B cell (primary cell): Measurements from ENCODE around the gene ZNRF2. TPM values are rescaled to one million over a fixed set of nuclear protein-coding genes. Genes with fewer than 3 reads are reported as not detected.

Experiments used
- ATAC-seq: fragments of 200-7000 bp; cut with Tn5 transposase; one replicate; pipeline ENCODE4 v1.10.0; 2021; ENCODE audit warnings: low read depth, mild to moderate bottlenecking, moderate number of reproducible peaks, moderate library complexity
- CTCF ChIA-PET: fragments of 350-600 bp; sonication (Branson Sonifier 250); formaldehyde crosslinking; loops from one replicate; lab custom pipeline; 2021; ENCODE audit warnings: antibody characterized with exemption, inconsistent platforms; lab: Charles Lee
- POLR2A ChIA-PET: fragments of 350-600 bp; sonication (Branson Sonifier 250); formaldehyde crosslinking; loops from one replicate; lab custom pipeline; 2021; ENCODE audit warnings: antibody characterized with exemption; lab: Charles Lee
- DNase-seq: peaks from one replicate; pipeline ENCODE4 v3.0.0; 2013
- H2AFZ ChIP-seq: 2 replicates; pipeline ENCODE4 v1.6.1; 2012; ENCODE audit warnings: mild to moderate bottlenecking, low read depth, low read length; ENCODE audit not compliant: insufficient read depth, poor library complexity, severe bottlenecking
- H3K27ac ChIP-seq, 2 donors: 1 replicate in 1 of 2; 2 replicates in 1 of 2; pipeline ENCODE4 v1.5.1; 2012 to 2013; ENCODE audit warnings: low read length in 2 of 2, mild to moderate bottlenecking in 2 of 2, moderate library complexity in 1 of 2
- H3K27me3 ChIP-seq, 4 experiments: fragments of 200-600 bp in 1 of 4; sonication (generic) in 1 of 4; replicated peaks in 1 of 4; 1 replicate in 2 of 4; 2 replicates in 2 of 4; pipeline versions ENCODE4 v1.6.1 to v1.7.0; 2013 to 2016; ENCODE audit warnings: low read length in 3 of 4, mild to moderate bottlenecking in 2 of 4, mixed read lengths in 1 of 4, moderate library complexity in 1 of 4; ENCODE audit not compliant: insufficient read depth in 4 of 4, control insufficient read depth in 3 of 4; ENCODE audit errors: control extremely low read depth in 1 of 4
- H3K36me3 ChIP-seq, 2 experiments: replicated peaks in 1 of 2; 1 replicate in 1 of 2; 2 replicates in 1 of 2; pipeline versions ENCODE4 v1.6.1 to v1.7.1; 2013; ENCODE audit warnings: low read length in 1 of 2; ENCODE audit not compliant: insufficient read depth in 2 of 2, control insufficient read depth in 1 of 2; ENCODE audit errors: control extremely low read depth in 1 of 2, extremely low read depth in 1 of 2
- H3K4me1 ChIP-seq, 2 donors: fragments of 200-600 bp in 1 of 2; sonication (generic) in 1 of 2; 1 replicate in 1 of 2; 2 replicates in 1 of 2; pipeline versions ENCODE4 v1.5.1 to v1.6.1; 2013 to 2017; ENCODE audit warnings: low read length in 2 of 2; ENCODE audit not compliant: control insufficient read depth in 2 of 2, insufficient read depth in 2 of 2
- H3K4me2 ChIP-seq: replicated peaks from 2 replicates; pipeline ENCODE3; 2012; ENCODE audit warnings: mild to moderate bottlenecking, low read depth, low read length; ENCODE audit not compliant: poor library complexity, severe bottlenecking
- H3K4me3 ChIP-seq, 5 experiments: fragments of 200-600 bp in 1 of 5; sonication (generic) in 1 of 5; 1 replicate in 3 of 5; 2 replicates in 2 of 5; pipeline versions ENCODE4 v1.5.1 to v1.7.0; 2011 to 2016; ENCODE audit warnings: low read length in 4 of 5, mild to moderate bottlenecking in 4 of 5, low read depth in 2 of 5, control low read depth in 1 of 5, moderate library complexity in 1 of 5; ENCODE audit not compliant: insufficient read depth in 1 of 5; ENCODE audit errors: control extremely low read depth in 1 of 5, extremely low read depth in 1 of 5
- H3K79me2 ChIP-seq: fragments of 200-600 bp; sonication (generic); one replicate; pipeline ENCODE4 v1.6.0; 2016; ENCODE audit warnings: low read length; ENCODE audit not compliant: control insufficient read depth, insufficient read depth
- H3K9ac ChIP-seq: fragments of 200-600 bp; sonication (generic); 2 replicates; pipeline ENCODE4 v1.6.1; 2017; ENCODE audit warnings: mild to moderate bottlenecking, low read length, moderate library complexity
- H3K9me3 ChIP-seq, 3 donors: one replicate each; pipeline versions ENCODE4 v1.6.1 to v1.7.1; 2013; ENCODE audit warnings: low read length in 2 of 3; ENCODE audit not compliant: control insufficient read depth in 2 of 3, insufficient read depth in 1 of 3; ENCODE audit errors: control extremely low read depth in 1 of 3
- H4K20me1 ChIP-seq: 2 replicates; pipeline ENCODE4 v1.6.0; 2012; ENCODE audit warnings: mild to moderate bottlenecking, low read length; ENCODE audit not compliant: insufficient read depth, control insufficient read depth, poor library complexity, severe bottlenecking
- H3K27ac Mint-ChIP-seq: one replicate; pipeline ENCODE4 v1.8.0; 2021; ENCODE audit warnings: mixed read lengths
- H3K27me3 Mint-ChIP-seq: one replicate; pipeline ENCODE4 v1.8.0; 2021; ENCODE audit warnings: mixed read lengths
- H3K4me1 Mint-ChIP-seq: one replicate; pipeline ENCODE4 v1.8.0; 2021; ENCODE audit warnings: mixed read lengths
- H3K4me3 Mint-ChIP-seq: one replicate; pipeline ENCODE4 v1.8.0; 2021; ENCODE audit warnings: mixed read lengths
- H3K9me3 Mint-ChIP-seq: one replicate; pipeline ENCODE4 v1.8.0; 2022; ENCODE audit warnings: mixed read lengths; ENCODE audit not compliant: insufficient read depth
- EZH2 ChIP-seq: IDR thresholded peaks from 2 replicates; pipeline ENCODE4 v1.6.1; 2012; ENCODE audit warnings: borderline replicate concordance, low read depth, mild to moderate bottlenecking, moderate library complexity, low read length; ENCODE audit not compliant: insufficient read depth, poor library complexity, severe bottlenecking
- WGBS: methylation state at CpG from one replicate; pipeline ENCODE4 v1.1.5; 2013; ENCODE audit warnings: missing lambda C conversion rate; ENCODE audit not compliant: insufficient coverage; 5-methylcytosine and 5-hydroxymethylcytosine counted together
- intact Hi-C: fragments of 100-400 bp; cut with micrococcal nuclease; formaldehyde crosslinking; loops from one replicate; pipeline ENCODE4 v1.10.0; 2022
- polyA plus RNA-seq: library from polyadenylated mRNA; depleted of rRNA; stranded (reverse); fragments of >200 nt; gene quantifications from 2 replicates; pipeline ENCODE4 v1.2.3, GENCODE V29; 2012
- total RNA-seq, 2 donors: library from RNA; stranded (reverse); fragments of 120-200 nt in 1 of 2; gene quantifications; 1 replicate in 1 of 2; 2 replicates in 1 of 2; pipeline versions ENCODE4 v1.2.3 to v1.2.4, GENCODE V29; 2013 to 2022
- TF ChIP-seq, protein P1 (sequence below): fragments of 200-600 bp; IDR thresholded peaks from one replicate; pipeline ENCODE4 v1.8.0; 2022; ENCODE audit warnings: antibody characterized with exemption, mild to moderate bottlenecking

ZNRF2 gene
- total and polyA plus RNA-seq, 2 donors (not counting 1 experiment from before 2014, with no cell fraction given) = 6.4 to 32.0 TPM

DNA sequence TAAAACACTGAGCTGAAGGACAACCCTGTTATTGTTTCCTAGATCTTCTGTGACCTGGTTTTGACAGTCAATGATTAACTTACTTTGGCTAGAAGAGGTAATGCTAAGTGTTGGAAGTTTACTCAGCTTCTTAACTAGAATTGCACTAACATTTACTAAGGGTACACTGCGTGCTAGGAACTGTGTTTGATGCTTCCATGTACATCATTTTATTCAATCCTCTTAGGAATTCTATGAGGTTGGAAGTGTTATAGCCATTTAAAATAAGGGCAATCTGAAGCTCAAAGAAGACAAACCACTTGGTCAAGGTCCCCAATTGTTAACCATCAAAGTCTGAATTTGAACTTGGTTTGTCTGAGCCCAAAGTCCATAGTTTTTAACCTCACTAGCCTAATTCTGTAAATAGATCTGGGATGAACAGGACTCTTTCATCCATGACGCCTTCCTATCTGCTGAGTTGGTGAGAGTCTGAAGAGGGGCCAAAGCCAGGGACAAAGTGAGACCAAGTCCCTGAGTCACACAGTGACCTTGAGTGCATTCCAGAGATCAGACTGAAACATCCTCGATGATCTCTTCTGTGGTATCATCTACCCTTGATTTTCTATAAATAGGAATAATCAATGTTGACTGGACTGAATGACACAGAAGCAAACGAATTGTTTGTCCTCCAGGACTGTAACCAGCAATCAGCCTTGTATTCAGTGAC is 29.2 kb upstream of the ZNRF2 start:
- TF ChIP-seq, protein P1, sequence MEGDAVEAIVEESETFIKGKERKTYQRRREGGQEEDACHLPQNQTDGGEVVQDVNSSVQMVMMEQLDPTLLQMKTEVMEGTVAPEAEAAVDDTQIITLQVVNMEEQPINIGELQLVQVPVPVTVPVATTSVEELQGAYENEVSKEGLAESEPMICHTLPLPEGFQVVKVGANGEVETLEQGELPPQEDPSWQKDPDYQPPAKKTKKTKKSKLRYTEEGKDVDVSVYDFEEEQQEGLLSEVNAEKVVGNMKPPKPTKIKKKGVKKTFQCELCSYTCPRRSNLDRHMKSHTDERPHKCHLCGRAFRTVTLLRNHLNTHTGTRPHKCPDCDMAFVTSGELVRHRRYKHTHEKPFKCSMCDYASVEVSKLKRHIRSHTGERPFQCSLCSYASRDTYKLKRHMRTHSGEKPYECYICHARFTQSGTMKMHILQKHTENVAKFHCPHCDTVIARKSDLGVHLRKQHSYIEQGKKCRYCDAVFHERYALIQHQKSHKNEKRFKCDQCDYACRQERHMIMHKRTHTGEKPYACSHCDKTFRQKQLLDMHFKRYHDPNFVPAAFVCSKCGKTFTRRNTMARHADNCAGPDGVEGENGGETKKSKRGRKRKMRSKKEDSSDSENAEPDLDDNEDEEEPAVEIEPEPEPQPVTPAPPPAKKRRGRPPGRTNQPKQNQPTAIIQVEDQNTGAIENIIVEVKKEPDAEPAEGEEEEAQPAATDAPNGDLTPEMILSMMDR = no peak
- no peak for TF ChIP-seq EZH2
- Histone ChIP-seq H3K36me3 (no peaks in the 10 kb centered on the region), H3K27ac (no peak overlapping the region), H3K4me2 (no peak overlapping the region), H3K27me3 (no peaks in the 10 kb centered on the region), H4K20me1 (no peaks in the 10 kb centered on the region), H2AFZ (no peak overlapping the region), H3K9me3 (no peaks in the 10 kb centered on the region), H3K9ac (no peak overlapping the region), H3K4me1 (no peaks in the 10 kb centered on the region), H3K79me2 (no peaks in the 10 kb centered on the region), H3K4me3 (no peak overlapping the region)
- ChIA-PET POLR2A (no interaction called here), CTCF (interaction anchor here (0.7 kb wide), 1 partner anchor 91 kb away, joined by 3 read pairs; no protein-coding TSS in a partner anchor)
- H3K27me3 Mint-ChIP-seq = no peaks in the 10 kb centered on the region
- no peak overlapping the region for H3K27ac Mint-ChIP-seq
- no peak overlapping the region for H3K4me3 Mint-ChIP-seq
- WGBS = 100% methylated on average over 1 of the region's 4 CpGs
- ATAC-seq (no peak), DNase-seq (no peak)
- H3K9me3 Mint-ChIP-seq = no peaks in the 10 kb centered on the region
- H3K4me1 Mint-ChIP-seq = peaks cover 2% of the 10 kb centered on the region
- intact Hi-C loops = no loop called here

DNA sequence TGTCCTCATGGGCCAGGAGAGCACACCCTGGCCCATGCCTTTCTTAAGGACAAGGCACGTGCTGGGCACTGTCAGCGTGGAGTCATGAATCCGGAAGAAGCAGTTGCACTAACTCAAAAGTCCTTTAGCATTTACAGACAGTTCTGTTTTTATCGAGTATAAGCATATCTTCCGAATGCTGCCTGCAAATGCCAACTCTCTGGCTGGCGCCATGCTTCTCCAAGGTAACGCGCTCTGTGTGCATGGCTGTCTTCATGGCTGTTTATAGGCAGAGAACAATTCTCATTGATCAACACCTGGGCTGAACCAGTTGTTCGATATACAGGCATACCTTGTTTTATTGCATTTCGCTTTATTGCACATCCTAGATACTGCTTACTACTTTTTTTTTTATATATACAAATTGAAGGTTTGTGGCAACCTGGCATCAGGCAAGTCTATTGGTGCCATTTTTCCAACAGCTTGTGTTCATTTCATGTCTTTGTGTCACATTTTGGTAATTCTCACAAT is 28.0 kb upstream of the ZNRF2 start:
- ATAC-seq (no peak), DNase-seq (no peak)
- ChIA-PET POLR2A (no interaction called here), CTCF (interaction anchor here (0.6 kb wide), 1 partner anchor 267 kb away, joined by 4 read pairs; no protein-coding TSS in a partner anchor)
- no peak overlapping the region for H3K4me2 ChIP-seq
- no peak overlapping the region for H3K4me3 Mint-ChIP-seq
- H3K27ac ChIP-seq = no peak overlapping the region
- H3K9ac ChIP-seq = no peak overlapping the region
- no peaks in the 10 kb centered on the region for H3K4me1 Mint-ChIP-seq
- no peaks in the 10 kb centered on the region for H3K27me3 Mint-ChIP-seq
- no peak overlapping the region for H2AFZ ChIP-seq
- no peaks in the 10 kb centered on the region for H3K4me1 ChIP-seq
- H3K4me3 ChIP-seq = no peak overlapping the region
- H3K27ac Mint-ChIP-seq = no peak overlapping the region
- H3K9me3 ChIP-seq = no peaks in the 10 kb centered on the region
- H4K20me1 ChIP-seq = no peaks in the 10 kb centered on the region
- H3K9me3 Mint-ChIP-seq = no peaks in the 10 kb centered on the region
- intact Hi-C loops = no loop called here
- no peak for TF ChIP-seq EZH2
- TF ChIP-seq, protein P1 = no peak
- no peaks in the 10 kb centered on the region for H3K36me3 ChIP-seq
- no peaks in the 10 kb centered on the region for H3K79me2 ChIP-seq
- WGBS = 100% methylated on average over 7 of the region's 10 CpGs
- H3K27me3 ChIP-seq = no peaks in the 10 kb centered on the region
